IMR-90 (cell line): ENCODE data around the gene FUT1. TPM values are rescaled to one million over a fixed set of nuclear protein-coding genes. Genes with fewer than 3 reads are reported as not detected.

ENCODE experiments used
- ATAC-seq: fragments of 200-7000 bp; cut with Tn5 transposase; 2 replicates; pipeline ENCODE4 v1.9.1; 2020; ENCODE audit warnings: low read depth, mild to moderate bottlenecking, moderate library complexity
- BruUV-seq: library from RNA; stranded (reverse); fragments of 400-500 nt; replicated peaks from 2 replicates; lab custom pipeline; 2021; lab: Mats Ljungman, UMichigan
- CTCF ChIA-PET: fragments of 300-600 bp; formaldehyde crosslinking; extraction: SDS; loops from one replicate; lab custom pipeline; 2021; ENCODE audit warnings: antibody characterized with exemption; lab: Yijun Ruan, JAX
- POLR2A ChIA-PET: fragments of 300-600 bp; sonication (Branson Sonifier 250); formaldehyde crosslinking; loops from one replicate; lab custom pipeline; 2022; ENCODE audit warnings: antibody characterized with exemption; ENCODE audit not compliant: unreplicated experiment; lab: Charles Lee
- DNase-seq: peaks from one replicate; pipeline ENCODE4 v3.0.0; 2013
- H2AFZ ChIP-seq: replicated peaks from 2 replicates; pipeline ENCODE3; 2013; ENCODE audit warnings: low read length, mild to moderate bottlenecking; ENCODE audit not compliant: poor library complexity
- H2AK5ac ChIP-seq: 2 replicates; pipeline ENCODE4 v1.6.1; 2013; ENCODE audit warnings: low read depth, low read length, inconsistent platforms
- H2AK9ac ChIP-seq: replicated peaks from 2 replicates; pipeline ENCODE3; 2013; ENCODE audit warnings: mild to moderate bottlenecking, low read depth, low read length, moderate library complexity; ENCODE audit not compliant: poor library complexity
- H2BK120ac ChIP-seq: 2 replicates; pipeline ENCODE4 v1.6.1; 2013; ENCODE audit warnings: low read depth, low read length, inconsistent platforms
- H2BK15ac ChIP-seq: 3 replicates; pipeline ENCODE4 v1.6.1; 2013; ENCODE audit warnings: low read depth, low read length, inconsistent platforms
- H2BK20ac ChIP-seq: 2 replicates; pipeline ENCODE4 v1.6.1; 2013; ENCODE audit warnings: low read depth, mild to moderate bottlenecking, inconsistent platforms, low read length, moderate library complexity
- H2BK5ac ChIP-seq: 2 replicates; pipeline ENCODE4 v1.6.1; 2013; ENCODE audit warnings: mild to moderate bottlenecking, low read depth, low read length, inconsistent platforms; ENCODE audit not compliant: poor library complexity, severe bottlenecking
- H3K14ac ChIP-seq: replicated peaks from 2 replicates; pipeline ENCODE4 v1.6.1; 2013; ENCODE audit warnings: low read depth, low read length, inconsistent platforms
- H3K18ac ChIP-seq: 2 replicates; pipeline ENCODE4 v1.6.1; 2013; ENCODE audit warnings: low read depth, low read length, control low read depth
- H3K23ac ChIP-seq: 2 replicates; pipeline ENCODE4 v1.6.1; 2013; ENCODE audit warnings: low read depth, low read length, inconsistent platforms
- H3K27ac ChIP-seq: 2 replicates; pipeline ENCODE4 v1.5.1; 2013; ENCODE audit warnings: mild to moderate bottlenecking, control low read depth, low read length; ENCODE audit not compliant: insufficient read depth
- H3K27me3 ChIP-seq: 2 replicates; pipeline ENCODE4 v1.6.1; 2013; ENCODE audit warnings: low read length; ENCODE audit not compliant: control insufficient read depth, insufficient read depth
- H3K36me3 ChIP-seq: 2 replicates; pipeline ENCODE4 v1.6.1; 2013; ENCODE audit warnings: low read length, mixed read lengths; ENCODE audit not compliant: control insufficient read depth, insufficient read depth
- H3K4ac ChIP-seq: 2 replicates; pipeline ENCODE4 v1.6.1; 2013; ENCODE audit warnings: low read depth, low read length, inconsistent platforms
- H3K4me1 ChIP-seq: 2 replicates; pipeline ENCODE4 v1.6.1; 2013; ENCODE audit warnings: low read length, mixed read lengths; ENCODE audit not compliant: control insufficient read depth, insufficient read depth
- H3K4me2 ChIP-seq: 2 replicates; pipeline ENCODE4 v1.6.1; 2013; ENCODE audit warnings: low read depth, mild to moderate bottlenecking, control low read depth, low read length, moderate library complexity
- H3K4me3 ChIP-seq: 2 replicates; pipeline ENCODE4 v1.5.1; 2013; ENCODE audit warnings: low read depth, mild to moderate bottlenecking, control low read depth, low read length, moderate library complexity; ENCODE audit not compliant: insufficient read depth
- H3K56ac ChIP-seq: 2 replicates; pipeline ENCODE4 v1.6.1; 2013; ENCODE audit warnings: low read length, inconsistent platforms; ENCODE audit not compliant: insufficient read depth; ENCODE audit errors: extremely low read depth
- H3K79me1 ChIP-seq, 2 experiments: 2 replicates each; pipeline ENCODE4 v1.6.1; 2013; ENCODE audit warnings: low read length in 2 of 2, inconsistent platforms in 1 of 2, low read depth in 1 of 2
- H3K9ac ChIP-seq: 2 replicates; pipeline ENCODE4 v1.6.1; 2013; ENCODE audit warnings: low read depth, low read length, control low read depth
- H3K9me1 ChIP-seq: 2 replicates; pipeline ENCODE4 v1.6.1; 2013; ENCODE audit warnings: low read length, inconsistent platforms; ENCODE audit not compliant: insufficient read depth
- H3K9me3 ChIP-seq: 2 replicates; pipeline ENCODE4 v1.6.1; 2013; ENCODE audit warnings: low read length; ENCODE audit not compliant: control insufficient read depth, insufficient read depth
- H4K20me1 ChIP-seq: 2 replicates; pipeline ENCODE4 v1.6.1; 2013; ENCODE audit warnings: low read length, inconsistent platforms; ENCODE audit not compliant: insufficient read depth
- H4K5ac ChIP-seq: 2 replicates; pipeline ENCODE4 v1.6.1; 2013; ENCODE audit warnings: mild to moderate bottlenecking, low read depth, low read length, control low read depth
- H4K8ac ChIP-seq, 2 experiments: 2 replicates each; pipeline ENCODE4 v1.6.1; 2013; ENCODE audit warnings: low read depth in 2 of 2, low read length in 2 of 2, control low read depth in 1 of 2, inconsistent platforms in 1 of 2
- H4K91ac ChIP-seq: 2 replicates; pipeline ENCODE4 v1.6.1; 2013; ENCODE audit warnings: low read depth, low read length, inconsistent platforms; ENCODE audit not compliant: insufficient read depth
- BHLHE40 ChIP-seq: fragments of 150-350 bp; IDR thresholded peaks from 2 replicates; pipeline ENCODE4 v1.6.1; 2016; ENCODE audit warnings: mild to moderate bottlenecking, low read depth, low read length
- CEBPB ChIP-seq: IDR thresholded peaks from 2 replicates; pipeline ENCODE4 v1.6.1; 2012; ENCODE audit warnings: low read depth, low read length, improper control_type of control experiment
- CHD1 ChIP-seq: IDR thresholded peaks from 2 replicates; pipeline ENCODE4 v1.6.1; 2012; ENCODE audit warnings: low read depth, low read length, improper control_type of control experiment
- FOS ChIP-seq: fragments of 150-350 bp; IDR thresholded peaks from 2 replicates; pipeline ENCODE4 v1.6.1; 2016; ENCODE audit warnings: low read depth, low read length
- MAFK ChIP-seq: IDR thresholded peaks from 2 replicates; pipeline ENCODE4 v1.6.1; 2012; ENCODE audit warnings: low read depth, low read length, improper control_type of control experiment
- MAZ ChIP-seq: IDR thresholded peaks from 2 replicates; pipeline ENCODE4 v1.6.1; 2012; ENCODE audit warnings: low read depth, mild to moderate bottlenecking, low read length, improper control_type of control experiment, moderate library complexity, borderline replicate concordance
- MXI1 ChIP-seq: IDR thresholded peaks from 2 replicates; pipeline ENCODE4 v1.6.1; 2012; ENCODE audit warnings: low read depth, mild to moderate bottlenecking, low read length, moderate library complexity, borderline replicate concordance
- NFE2L2 ChIP-seq: fragments of 150-350 bp; IDR thresholded peaks from 2 replicates; pipeline ENCODE4 v1.6.1; 2016; ENCODE audit warnings: low read depth, mild to moderate bottlenecking, low read length
- POLR2A ChIP-seq: IDR thresholded peaks from 2 replicates; pipeline ENCODE4 v1.6.1; 2012; ENCODE audit warnings: mild to moderate bottlenecking, low read depth, low read length
- RAD21 ChIP-seq: IDR thresholded peaks from 2 replicates; pipeline ENCODE4 v1.6.1; 2012; ENCODE audit warnings: low read length, improper control_type of control experiment
- RCOR1 ChIP-seq: IDR thresholded peaks from 2 replicates; pipeline ENCODE4 v1.6.1; 2012; ENCODE audit warnings: mild to moderate bottlenecking, low read length, improper control_type of control experiment; ENCODE audit not compliant: insufficient replicate concordance
- RFX5 ChIP-seq: IDR thresholded peaks from 2 replicates; pipeline ENCODE4 v1.8.0; 2012; ENCODE audit warnings: low read depth, mild to moderate bottlenecking, low read length, moderate library complexity
- SMC3 ChIP-seq: fragments of 150-350 bp; IDR thresholded peaks from 2 replicates; pipeline ENCODE4 v1.6.1; 2016; ENCODE audit warnings: low read depth, mild to moderate bottlenecking, antibody characterized with exemption, low read length, moderate library complexity
- WGBS, 2 experiments: methylation state at CpG; one replicate each; pipeline versions ENCODE4 v1.1.5 to v1.1.7; 2013; ENCODE audit warnings: missing lambda C conversion rate in 2 of 2; ENCODE audit not compliant: insufficient read length in 1 of 2; ENCODE audit errors: extremely low coverage in 2 of 2; 5-methylcytosine and 5-hydroxymethylcytosine counted together
- dilution Hi-C: fragments of 300-500 bp; cut with HindIII; formaldehyde crosslinking; loops from one replicate; pipeline ENCODE4 v1.14.3; 2018; ENCODE audit warnings: low sequenced_read_pairs; ENCODE audit not compliant: unreplicated experiment
- in situ Hi-C: fragments of 300-500 bp; cut with MboI; formaldehyde crosslinking; loops from 3 replicates; pipeline ENCODE4 v1.14.3; 2019; ENCODE audit warnings: low sequenced_read_pairs, inconsistent platforms, mixed read lengths
- intact Hi-C: fragments of 100-400 bp; cut with micrococcal nuclease; formaldehyde crosslinking; loops from 2 replicates; pipeline ENCODE4 v1.10.0; 2022
- polyA plus RNA-seq, 3 experiments: library from polyadenylated mRNA; depleted of rRNA; stranded (reverse); fragments of >200 nt; gene quantifications; 2 replicates each; pipeline ENCODE4 v1.2.3, GENCODE V29; 2012; ENCODE audit warnings: low replicate concordance in 1 of 3
- total RNA-seq: library from RNA; depleted of rRNA; stranded (reverse); fragments of >200 nt; gene quantifications from 2 replicates; pipeline ENCODE4 v1.2.3, GENCODE V29; 2012
- TF ChIP-seq, protein P1 (sequence below): fragments of 150-350 bp; IDR thresholded peaks from 2 replicates; pipeline ENCODE4 v1.6.1; 2017; ENCODE audit warnings: mild to moderate bottlenecking, antibody characterized with exemption, low read length, low read depth
- TF ChIP-seq, protein P2 (sequence below): conservative IDR thresholded peaks from 2 replicates; pipeline ENCODE4 v1.5.1; 2012; ENCODE audit warnings: mild to moderate bottlenecking, low read depth, low read length, improper control_type of control experiment
- TF ChIP-seq, protein P3 (sequence below): fragments of 150-350 bp; IDR thresholded peaks from 2 replicates; pipeline ENCODE4 v1.6.1; 2016; ENCODE audit warnings: low read depth, mild to moderate bottlenecking, low read length, moderate library complexity, borderline replicate concordance

FUT1 gene
- total and polyA plus RNA-seq, 2 of the 4 experiments (the other 2 are of a cell fraction) = 0.09 to 0.18 TPM

DNA sequence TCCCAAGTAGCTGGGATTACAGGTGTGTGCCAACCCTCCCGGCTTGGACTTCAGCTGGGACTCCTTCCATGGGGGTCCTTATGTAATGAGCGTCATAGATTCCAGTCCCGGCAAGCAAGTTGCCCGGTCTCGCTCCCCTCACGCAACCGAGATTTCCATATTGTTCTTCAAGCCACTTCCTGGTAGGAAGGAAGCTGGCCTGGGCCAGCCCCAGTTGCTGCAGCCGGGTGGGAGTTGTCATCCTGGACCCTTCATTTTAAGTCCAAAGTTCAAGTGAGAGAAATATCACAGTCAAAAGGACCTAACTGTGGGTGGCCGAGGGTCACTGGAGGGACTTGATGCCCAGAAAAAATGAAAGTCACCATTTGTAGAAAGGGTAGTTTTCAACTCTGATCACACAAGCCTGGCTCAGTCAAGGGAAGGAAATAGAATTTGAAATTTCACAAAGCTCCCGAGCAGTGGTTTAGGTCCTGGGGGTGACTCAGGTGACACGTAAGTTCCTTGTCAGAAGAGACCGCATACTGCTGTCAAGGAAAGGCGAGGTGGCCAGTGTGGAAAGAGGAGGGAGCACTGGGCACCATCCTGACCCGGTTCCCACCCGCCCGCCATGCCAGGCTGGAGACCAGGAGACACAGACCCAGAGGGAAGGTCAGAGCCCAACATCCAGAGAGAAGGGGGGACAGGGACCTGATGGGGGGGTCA, 8.2 kb upstream of the FUT1 start:
- no TSS peak for BruUV-seq
- peaks cover 39% of the 10 kb centered on the region for H3K27me3 ChIP-seq
- CTCF ChIA-PET = no interaction called here
- no peak overlapping the region for H2BK120ac ChIP-seq
- no peak overlapping the region for H4K91ac ChIP-seq
- no peak overlapping the region for H3K14ac ChIP-seq
- in situ Hi-C loops = no loop called here
- no peak overlapping the region for H4K5ac ChIP-seq
- H2AK5ac ChIP-seq = no peak overlapping the region
- POLR2A ChIA-PET = no interaction called here
- DNase-seq (no peak), ATAC-seq (no peak)
- H3K27ac ChIP-seq = no peak overlapping the region
- H2AFZ ChIP-seq = peak overlapping the region; percentile 9
- dilution Hi-C loops = no loop called here
- no peak overlapping the region for H3K4me3 ChIP-seq
- H3K79me1 ChIP-seq = no peaks in the 10 kb centered on the region
- WGBS, 2 experiments = 79% methylated on average over 11 of the region's 16 CpGs; no CpG with 5 or more reads in 1 of the 2 experiments
- intact Hi-C loops = no loop called here
- peak overlapping the region; percentile 31 for H2AK9ac ChIP-seq
- no peaks in the 10 kb centered on the region for H4K20me1 ChIP-seq
- no peaks in the 10 kb centered on the region for H3K9me3 ChIP-seq
- no peak overlapping the region for H3K4me2 ChIP-seq
- H3K4ac ChIP-seq = no peak overlapping the region
- H3K18ac ChIP-seq = no peak overlapping the region
- H3K9ac ChIP-seq = no peak overlapping the region
- no peaks in the 10 kb centered on the region for H3K9me1 ChIP-seq
- no peak overlapping the region for H2BK5ac ChIP-seq
- no peak overlapping the region for H2BK20ac ChIP-seq
- no peaks in the 10 kb centered on the region for H3K36me3 ChIP-seq
- no peaks in the 10 kb centered on the region for H3K4me1 ChIP-seq
- no peak overlapping the region for H3K23ac ChIP-seq
- no peak for TF ChIP-seq POLR2A
- TF ChIP-seq CHD1 = no peak
- TF ChIP-seq RFX5 = no peak
- TF ChIP-seq SMC3 = no peak
- TF ChIP-seq MXI1 = no peak
- TF ChIP-seq, protein P1, sequence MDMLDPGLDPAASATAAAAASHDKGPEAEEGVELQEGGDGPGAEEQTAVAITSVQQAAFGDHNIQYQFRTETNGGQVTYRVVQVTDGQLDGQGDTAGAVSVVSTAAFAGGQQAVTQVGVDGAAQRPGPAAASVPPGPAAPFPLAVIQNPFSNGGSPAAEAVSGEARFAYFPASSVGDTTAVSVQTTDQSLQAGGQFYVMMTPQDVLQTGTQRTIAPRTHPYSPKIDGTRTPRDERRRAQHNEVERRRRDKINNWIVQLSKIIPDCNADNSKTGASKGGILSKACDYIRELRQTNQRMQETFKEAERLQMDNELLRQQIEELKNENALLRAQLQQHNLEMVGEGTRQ = no peak
- TF ChIP-seq BHLHE40 = no peak
- TF ChIP-seq FOS = no peak
- no peak for TF ChIP-seq RAD21
- TF ChIP-seq, protein P2, sequence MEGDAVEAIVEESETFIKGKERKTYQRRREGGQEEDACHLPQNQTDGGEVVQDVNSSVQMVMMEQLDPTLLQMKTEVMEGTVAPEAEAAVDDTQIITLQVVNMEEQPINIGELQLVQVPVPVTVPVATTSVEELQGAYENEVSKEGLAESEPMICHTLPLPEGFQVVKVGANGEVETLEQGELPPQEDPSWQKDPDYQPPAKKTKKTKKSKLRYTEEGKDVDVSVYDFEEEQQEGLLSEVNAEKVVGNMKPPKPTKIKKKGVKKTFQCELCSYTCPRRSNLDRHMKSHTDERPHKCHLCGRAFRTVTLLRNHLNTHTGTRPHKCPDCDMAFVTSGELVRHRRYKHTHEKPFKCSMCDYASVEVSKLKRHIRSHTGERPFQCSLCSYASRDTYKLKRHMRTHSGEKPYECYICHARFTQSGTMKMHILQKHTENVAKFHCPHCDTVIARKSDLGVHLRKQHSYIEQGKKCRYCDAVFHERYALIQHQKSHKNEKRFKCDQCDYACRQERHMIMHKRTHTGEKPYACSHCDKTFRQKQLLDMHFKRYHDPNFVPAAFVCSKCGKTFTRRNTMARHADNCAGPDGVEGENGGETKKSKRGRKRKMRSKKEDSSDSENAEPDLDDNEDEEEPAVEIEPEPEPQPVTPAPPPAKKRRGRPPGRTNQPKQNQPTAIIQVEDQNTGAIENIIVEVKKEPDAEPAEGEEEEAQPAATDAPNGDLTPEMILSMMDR = no peak
- TF ChIP-seq CEBPB = no peak
- TF ChIP-seq RCOR1 = no peak
- no peak for TF ChIP-seq MAZ
- TF ChIP-seq, protein P3, sequence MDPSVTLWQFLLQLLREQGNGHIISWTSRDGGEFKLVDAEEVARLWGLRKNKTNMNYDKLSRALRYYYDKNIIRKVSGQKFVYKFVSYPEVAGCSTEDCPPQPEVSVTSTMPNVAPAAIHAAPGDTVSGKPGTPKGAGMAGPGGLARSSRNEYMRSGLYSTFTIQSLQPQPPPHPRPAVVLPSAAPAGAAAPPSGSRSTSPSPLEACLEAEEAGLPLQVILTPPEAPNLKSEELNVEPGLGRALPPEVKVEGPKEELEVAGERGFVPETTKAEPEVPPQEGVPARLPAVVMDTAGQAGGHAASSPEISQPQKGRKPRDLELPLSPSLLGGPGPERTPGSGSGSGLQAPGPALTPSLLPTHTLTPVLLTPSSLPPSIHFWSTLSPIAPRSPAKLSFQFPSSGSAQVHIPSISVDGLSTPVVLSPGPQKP = no peak
- no peak for TF ChIP-seq MAFK
- no peak for TF ChIP-seq NFE2L2
- no peak overlapping the region for H2BK15ac ChIP-seq
- H3K56ac ChIP-seq = no peak overlapping the region
- no peak overlapping the region for H4K8ac ChIP-seq
